Transverse colon (tissue), 4 donors: ENCODE data around the gene PPP1R37. TPM values are rescaled to one million over a fixed set of nuclear protein-coding genes. Genes with fewer than 3 reads are reported as not detected.

Experiments
- DNase-seq: peaks from one replicate; pipeline ENCODE4 v3.0.0-alpha.2; 2019
- H3K27ac ChIP-seq, 4 donors: fragments of 200-600 bp; sonication (generic); 2 replicates each; pipeline ENCODE4 v1.5.1; 2016 to 2018; ENCODE audit warnings: inconsistent platforms in 4 of 4
- H3K27me3 ChIP-seq: fragments of 200-600 bp; sonication (generic); 2 replicates; pipeline ENCODE4 v1.5.1; 2017; ENCODE audit warnings: inconsistent platforms
- H3K36me3 ChIP-seq, 4 donors: fragments of 200-600 bp; sonication (generic); 2 replicates each; pipeline ENCODE4 v1.5.1; 2017 to 2019; ENCODE audit warnings: inconsistent platforms in 4 of 4
- H3K4me1 ChIP-seq, 4 donors: fragments of 200-600 bp; sonication (generic); 2 replicates each; pipeline ENCODE4 v1.5.1; 2017 to 2020; ENCODE audit warnings: inconsistent platforms in 4 of 4
- H3K4me3 ChIP-seq, 4 donors: fragments of 200-600 bp; sonication (generic); 1 replicate in 1 of 4; 2 replicates in 3 of 4; pipeline versions ENCODE4 v1.5.1 to v1.6.1; 2017 to 2019; ENCODE audit warnings: inconsistent platforms in 4 of 4
- H3K9me3 ChIP-seq, 2 donors: fragments of 200-600 bp; sonication (generic); 2 replicates each; pipeline ENCODE4 v1.5.1; 2017 to 2019; ENCODE audit warnings: inconsistent platforms in 2 of 2
- EP300 ChIP-seq: sonication (generic); formaldehyde crosslinking; IDR thresholded peaks from one replicate; pipeline ENCODE4 v1.6.1; 2017; ENCODE audit warnings: antibody characterized with exemption, low read depth
- POLR2A ChIP-seq: fragments of 450-650 bp; IDR thresholded peaks from one replicate; pipeline ENCODE4 v1.6.1; 2016; ENCODE audit warnings: antibody characterized with exemption, mild to moderate bottlenecking, moderate library complexity
- POLR2AphosphoS5 ChIP-seq, 3 donors: sonication (generic); formaldehyde crosslinking; IDR thresholded peaks; one replicate each; pipeline ENCODE4 v1.6.1; 2016; ENCODE audit warnings: antibody characterized with exemption in 3 of 3
- WGBS, 2 donors: methylation state at CpG; one replicate each; pipeline ENCODE4 v1.1.5; 2018; ENCODE audit warnings: low coverage in 1 of 2; 5-methylcytosine and 5-hydroxymethylcytosine counted together
- in situ Hi-C, 4 donors: fragments of 200-750 bp; cut with MboI; loops; one replicate each; pipeline versions ENCODE4 v1.15.0 to v1.15.1; 2017; ENCODE audit warnings: low sequenced_read_pairs in 3 of 4, low pct_ligation_motif_present in 1 of 4, low pct_unique_long_range_greater_than_20kb in 1 of 4
- intact Hi-C: fragments of 100-400 bp; cut with DNase I; formaldehyde crosslinking; loops from one replicate; pipeline ENCODE4 v1.15.1; 2023; ENCODE audit warnings: low total_unique reads
- total RNA-seq, 4 donors: library from RNA; depleted of rRNA; stranded (reverse); fragments of >200 nt; gene quantifications; one replicate each; pipeline ENCODE4 v1.1.0, GENCODE V29; 2016
- TF ChIP-seq, protein P1 (sequence below), 5 experiments: fragments of 200-600 bp in 3 of 5; fragments of 450-650 bp in 2 of 5; sonication (generic) in 3 of 5; IDR thresholded peaks; 1 replicate in 2 of 5; 2 replicates in 3 of 5; pipeline ENCODE4 v1.5.1; 2016 to 2017; ENCODE audit warnings: antibody characterized with exemption in 5 of 5, inconsistent platforms in 3 of 5, mild to moderate bottlenecking in 2 of 5, moderate library complexity in 1 of 5

The PPP1R37 gene
- total RNA-seq, 4 donors from 2014 or later: 31.1 to 92.5 (median 45.2) TPM

DNA sequence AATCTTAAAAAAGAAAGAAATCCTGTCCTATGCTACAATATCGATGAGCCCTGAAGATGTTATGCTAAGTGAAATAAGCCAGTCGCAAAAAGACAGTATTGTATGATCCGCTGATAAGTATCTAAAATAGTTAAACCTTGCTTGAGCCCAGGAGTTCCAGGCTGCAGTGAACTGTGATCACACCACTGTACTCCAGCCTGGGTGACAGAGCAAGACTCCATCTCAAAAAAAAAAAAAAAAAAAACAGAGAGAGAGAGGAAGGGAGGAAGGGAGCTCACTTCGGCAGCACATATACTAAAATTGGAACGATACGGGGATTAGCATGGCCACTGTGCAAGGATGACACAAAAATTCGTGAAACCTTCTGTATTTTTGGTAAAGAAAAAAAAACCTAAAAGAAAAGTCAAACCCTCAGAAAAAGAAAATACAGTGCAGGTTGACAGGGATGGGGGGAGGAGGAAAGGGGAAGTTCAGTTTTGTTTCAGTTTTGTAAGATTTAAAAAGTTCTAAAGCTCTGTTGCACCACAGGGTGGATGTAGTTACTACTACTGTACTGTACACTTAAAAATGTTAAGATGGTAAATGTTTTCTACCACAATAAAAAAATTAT lies 45.7 kb upstream of the PPP1R37 start:
- 65 to 75% methylated on average over 7 of the region's 7 CpGs for WGBS, 2 donors
- H3K27ac ChIP-seq: no peak overlapping the region
- intact Hi-C loops: no loop called here

DNA sequence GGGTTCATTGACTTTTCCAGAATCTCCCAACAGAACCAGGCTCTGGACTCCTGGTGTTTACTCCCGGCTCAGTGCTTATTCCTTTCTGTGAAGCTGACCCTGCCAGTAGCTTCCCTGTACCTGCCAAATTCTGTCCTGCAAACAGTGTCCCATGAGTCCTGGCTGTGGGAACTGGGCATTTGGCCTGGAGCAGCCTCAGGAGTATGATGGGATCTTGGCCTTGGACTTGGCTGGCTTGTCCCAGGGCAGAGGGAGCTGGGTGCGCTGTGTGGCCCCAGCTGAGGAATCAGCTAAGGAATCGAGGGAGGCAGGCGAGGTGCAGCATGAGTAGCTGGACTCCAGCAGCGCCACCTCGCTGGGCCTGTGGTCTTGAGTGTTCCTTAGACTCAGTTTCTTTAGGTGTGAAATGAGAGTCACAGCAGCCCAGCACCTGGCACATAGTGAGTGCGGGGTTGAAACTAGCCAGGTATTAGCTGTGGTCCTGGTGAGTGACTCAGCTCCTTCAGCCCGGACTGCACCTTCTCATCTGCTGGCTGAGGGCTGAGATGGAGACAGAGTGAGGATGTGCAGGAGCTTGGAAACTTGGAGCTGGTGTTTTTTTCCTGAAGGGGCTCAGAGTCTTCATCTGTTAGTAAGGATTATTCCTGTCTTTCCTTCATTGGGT lies 43.8 kb upstream of the PPP1R37 start:
- H3K27me3 ChIP-seq: no peaks in the 10 kb centered on the region
- TF ChIP-seq EP300: no peak
- TF ChIP-seq, protein P1, sequence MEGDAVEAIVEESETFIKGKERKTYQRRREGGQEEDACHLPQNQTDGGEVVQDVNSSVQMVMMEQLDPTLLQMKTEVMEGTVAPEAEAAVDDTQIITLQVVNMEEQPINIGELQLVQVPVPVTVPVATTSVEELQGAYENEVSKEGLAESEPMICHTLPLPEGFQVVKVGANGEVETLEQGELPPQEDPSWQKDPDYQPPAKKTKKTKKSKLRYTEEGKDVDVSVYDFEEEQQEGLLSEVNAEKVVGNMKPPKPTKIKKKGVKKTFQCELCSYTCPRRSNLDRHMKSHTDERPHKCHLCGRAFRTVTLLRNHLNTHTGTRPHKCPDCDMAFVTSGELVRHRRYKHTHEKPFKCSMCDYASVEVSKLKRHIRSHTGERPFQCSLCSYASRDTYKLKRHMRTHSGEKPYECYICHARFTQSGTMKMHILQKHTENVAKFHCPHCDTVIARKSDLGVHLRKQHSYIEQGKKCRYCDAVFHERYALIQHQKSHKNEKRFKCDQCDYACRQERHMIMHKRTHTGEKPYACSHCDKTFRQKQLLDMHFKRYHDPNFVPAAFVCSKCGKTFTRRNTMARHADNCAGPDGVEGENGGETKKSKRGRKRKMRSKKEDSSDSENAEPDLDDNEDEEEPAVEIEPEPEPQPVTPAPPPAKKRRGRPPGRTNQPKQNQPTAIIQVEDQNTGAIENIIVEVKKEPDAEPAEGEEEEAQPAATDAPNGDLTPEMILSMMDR (IDR thresholded peaks at IDR 0.05): no peak
- DNase-seq: no peak
- no peak overlapping the region for H3K4me3 ChIP-seq
- in situ Hi-C loops: no loop called here
- intact Hi-C loops: no loop called here
- no peak overlapping the region for H3K27ac ChIP-seq
- H3K36me3 ChIP-seq: peaks cover 0 to 32% (median 13%) of the 10 kb centered on the region in 4 donors
- WGBS, 2 donors: 87% methylated on average over 8 of the region's 8 CpGs; no CpG with 5 or more reads in 1 of the 2 donors
- no peaks in the 10 kb centered on the region for H3K9me3 ChIP-seq
- peaks cover 9 to 55% (median 40%) of the 10 kb centered on the region in 4 donors for H3K4me1 ChIP-seq

More for the DNA sequence above, 45.7 kb upstream of the PPP1R37 start:
- peaks cover 9 to 49% (median 39%) of the 10 kb centered on the region in 4 donors for H3K4me1 ChIP-seq
- H3K27me3 ChIP-seq: no peaks in the 10 kb centered on the region
- no peak for DNase-seq
- H3K36me3 ChIP-seq: peaks cover 0 to 23% (median 12%) of the 10 kb centered on the region in 4 donors
- H3K4me3 ChIP-seq: no peak overlapping the region
- H3K9me3 ChIP-seq: no peaks in the 10 kb centered on the region
- TF ChIP-seq POLR2AphosphoS5 (IDR thresholded peaks at IDR 0.05) (no peak), POLR2A (no peak), EP300 (no peak)
- TF ChIP-seq, protein P1 (IDR thresholded peaks at IDR 0.05): no peak
- in situ Hi-C loops: no loop called here

DNA sequence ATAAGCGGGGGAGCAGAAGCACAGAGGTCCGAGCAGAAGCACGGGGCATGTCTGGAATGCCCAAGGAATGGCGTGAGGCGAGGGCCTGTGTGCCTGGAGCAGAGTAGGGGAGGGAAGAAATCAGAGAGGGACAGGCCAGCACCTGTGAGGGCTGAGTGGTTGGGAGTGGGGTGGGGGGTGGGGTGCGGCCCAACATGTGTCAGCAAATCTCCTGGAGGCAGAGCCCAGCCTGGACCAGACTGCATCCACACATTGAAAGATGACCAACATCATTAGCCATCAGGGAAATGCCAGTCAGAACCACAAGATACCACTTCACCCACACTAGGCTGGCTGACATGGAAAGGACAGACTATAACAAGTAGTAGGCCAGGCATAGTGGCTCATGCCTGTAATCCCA lies 42.9 kb upstream of the PPP1R37 start:
- H3K27ac ChIP-seq: no peak overlapping the region
- intact Hi-C loops: no loop called here
- no peaks in the 10 kb centered on the region for H3K9me3 ChIP-seq
- peaks cover 0 to 33% (median 13%) of the 10 kb centered on the region in 4 donors for H3K36me3 ChIP-seq
- in situ Hi-C loops: no loop called here
- no peaks in the 10 kb centered on the region for H3K27me3 ChIP-seq
- TF ChIP-seq, protein P1 (IDR thresholded peaks at IDR 0.05): no peak
- no peak for TF ChIP-seq POLR2AphosphoS5 (IDR thresholded peaks at IDR 0.05)
- no peak for TF ChIP-seq POLR2A
- TF ChIP-seq EP300: no peak
- DNase-seq: no peak
- no peak overlapping the region for H3K4me3 ChIP-seq
- WGBS, 2 donors: 94 to 100% methylated on average over 1 to 6 of the region's 6 CpGs
- H3K4me1 ChIP-seq: peaks cover 9 to 49% (median 36%) of the 10 kb centered on the region in 4 donors

DNA sequence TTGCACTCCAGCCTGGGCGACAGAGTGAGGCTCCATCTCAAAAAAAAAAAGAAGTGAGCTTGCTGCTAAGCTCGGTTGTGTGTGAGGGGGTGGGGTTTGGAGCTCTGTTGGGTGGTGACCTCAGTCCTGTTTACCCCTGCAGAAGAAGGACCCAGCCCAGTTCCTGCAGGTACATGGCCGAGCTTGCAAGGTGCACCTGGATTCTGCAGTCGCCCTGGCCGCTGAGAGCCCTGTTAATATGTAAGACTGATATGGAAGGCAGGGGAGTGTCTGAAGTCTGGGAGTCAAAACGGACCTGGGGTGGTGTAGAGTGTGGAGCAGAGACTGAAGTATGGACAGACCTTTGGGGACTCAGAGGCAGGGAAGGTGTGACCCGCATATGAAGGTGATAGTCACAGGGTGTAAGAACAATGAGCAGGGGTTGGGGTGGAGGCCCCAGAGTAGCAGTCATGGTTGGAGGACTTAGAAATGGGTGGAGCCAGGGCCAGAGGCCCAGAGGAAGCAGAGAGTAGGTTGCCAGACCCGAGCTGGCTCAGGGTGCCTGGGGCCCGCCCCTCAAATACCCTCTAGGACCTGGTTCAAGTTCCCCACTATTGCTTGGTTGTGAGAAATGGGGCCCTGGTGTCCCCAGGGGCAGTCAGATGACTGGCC lies 40.9 kb upstream of the PPP1R37 start:
- no peak overlapping the region for H3K4me3 ChIP-seq
- WGBS, 2 donors: 47 to 68% methylated on average over 3 to 9 of the region's 9 CpGs
- H3K36me3 ChIP-seq: peaks cover 0 to 44% (median 21%) of the 10 kb centered on the region in 4 donors
- DNase-seq: peak; percentile 54
- peaks cover 3 to 29% (median 17%) of the 10 kb centered on the region in 4 donors for H3K4me1 ChIP-seq
- TF ChIP-seq, protein P1 (IDR thresholded peaks at IDR 0.05): no peak
- peak in 1 of 3 donors; percentile 12 for TF ChIP-seq POLR2AphosphoS5 (IDR thresholded peaks at IDR 0.05)
- no peak for TF ChIP-seq EP300
- peak; percentile 52 for TF ChIP-seq POLR2A
- H3K9me3 ChIP-seq: no peaks in the 10 kb centered on the region
- intact Hi-C loops (no loop called here), in situ Hi-C loops (no loop called here)
- no peaks in the 10 kb centered on the region for H3K27me3 ChIP-seq
- H3K27ac ChIP-seq: peak overlapping the region; percentile 62 to 74 (median 68)
